Measurements from ENCODE around the gene HMGXB4.
A peak's percentile ranks its signal among the peaks of the same experiment; 100 is the strongest.
"Not testable (repeated sequence)": the region's sequence is repeated elsewhere in the genome, so short reads cannot be mapped to it uniquely, and the experiment has no call there.

HMGXB4 gene, protein sequence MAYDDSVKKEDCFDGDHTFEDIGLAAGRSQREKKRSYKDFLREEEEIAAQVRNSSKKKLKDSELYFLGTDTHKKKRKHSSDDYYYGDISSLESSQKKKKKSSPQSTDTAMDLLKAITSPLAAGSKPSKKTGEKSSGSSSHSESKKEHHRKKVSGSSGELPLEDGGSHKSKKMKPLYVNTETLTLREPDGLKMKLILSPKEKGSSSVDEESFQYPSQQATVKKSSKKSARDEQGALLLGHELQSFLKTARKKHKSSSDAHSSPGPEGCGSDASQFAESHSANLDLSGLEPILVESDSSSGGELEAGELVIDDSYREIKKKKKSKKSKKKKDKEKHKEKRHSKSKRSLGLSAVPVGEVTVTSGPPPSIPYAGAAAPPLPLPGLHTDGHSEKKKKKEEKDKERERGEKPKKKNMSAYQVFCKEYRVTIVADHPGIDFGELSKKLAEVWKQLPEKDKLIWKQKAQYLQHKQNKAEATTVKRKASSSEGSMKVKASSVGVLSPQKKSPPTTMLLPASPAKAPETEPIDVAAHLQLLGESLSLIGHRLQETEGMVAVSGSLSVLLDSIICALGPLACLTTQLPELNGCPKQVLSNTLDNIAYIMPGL

DNA sequence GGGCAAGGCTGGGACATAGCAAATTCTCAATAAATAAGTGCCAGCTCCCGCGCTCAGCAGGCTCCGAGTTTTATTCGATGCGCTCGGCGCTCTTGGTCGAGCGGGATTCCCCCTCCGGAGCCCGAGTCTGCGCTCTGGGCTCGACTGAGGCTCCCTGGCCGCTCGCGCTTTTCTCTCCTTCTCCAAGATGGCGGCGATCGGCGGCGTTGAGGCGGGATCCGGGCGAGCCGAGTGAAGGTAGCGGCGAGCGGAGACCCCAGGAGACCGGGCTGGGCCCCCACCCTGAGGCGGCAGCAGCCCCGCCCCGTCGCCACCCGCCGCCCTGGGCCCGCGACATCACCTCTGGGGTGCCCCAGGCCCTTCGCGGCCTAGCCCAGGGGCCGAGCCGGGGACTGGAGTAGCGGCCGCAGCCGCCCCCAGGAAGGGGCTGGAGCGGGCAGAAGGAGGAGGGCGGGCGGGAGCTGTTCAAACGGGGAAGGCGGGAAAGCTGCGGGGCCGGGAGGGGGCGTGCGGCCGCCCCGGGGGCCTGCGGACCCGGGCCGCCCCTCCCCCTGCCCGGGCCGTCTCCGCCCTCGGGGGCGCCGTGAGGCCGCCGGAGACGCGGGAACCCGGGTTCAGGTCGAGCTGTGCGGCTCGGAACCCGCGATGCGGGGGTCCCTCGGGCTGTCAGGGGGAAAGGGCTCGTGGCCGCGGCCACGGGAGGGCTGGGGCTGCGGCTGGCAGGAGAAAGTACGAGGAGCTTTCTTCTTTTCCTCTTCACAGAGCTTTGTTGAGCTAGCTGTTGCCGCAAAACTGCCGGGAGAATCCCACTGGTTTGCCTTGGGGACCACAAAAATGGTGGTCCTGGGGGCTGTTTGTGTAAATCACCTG is at the start of gene HMGXB4:
TSS of gene HMGXB4 (plus strand) at position 173 of the 870 bp plus-strand sequence. CDS start 4,898 bp downstream, outside the sequence.
- DNase-seq (ENCODE audit: low read depth), result peak; percentile 51

DNA sequence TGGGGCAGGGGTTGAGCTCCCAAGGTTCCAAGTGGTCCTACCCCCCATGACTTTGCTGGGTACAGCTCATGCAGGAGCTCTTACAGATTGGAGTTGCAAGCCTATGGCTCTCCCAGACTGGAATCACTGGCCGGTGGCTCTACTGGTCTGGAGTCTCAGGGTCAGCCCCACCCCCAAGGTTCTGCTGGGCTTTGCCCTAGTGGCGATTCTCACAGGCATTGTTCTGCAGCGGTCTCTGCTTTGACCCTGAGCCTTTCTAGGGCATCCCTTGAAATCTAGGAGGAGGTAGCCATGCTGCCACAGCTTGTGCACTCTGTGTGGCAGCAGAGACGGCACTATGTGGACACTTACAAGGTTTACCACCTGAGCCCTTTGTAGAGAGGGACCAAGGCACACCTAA is 49.3 kb upstream of the HMGXB4 start:
- DNase-seq (ENCODE audit: low read depth), result no peak

DNA sequence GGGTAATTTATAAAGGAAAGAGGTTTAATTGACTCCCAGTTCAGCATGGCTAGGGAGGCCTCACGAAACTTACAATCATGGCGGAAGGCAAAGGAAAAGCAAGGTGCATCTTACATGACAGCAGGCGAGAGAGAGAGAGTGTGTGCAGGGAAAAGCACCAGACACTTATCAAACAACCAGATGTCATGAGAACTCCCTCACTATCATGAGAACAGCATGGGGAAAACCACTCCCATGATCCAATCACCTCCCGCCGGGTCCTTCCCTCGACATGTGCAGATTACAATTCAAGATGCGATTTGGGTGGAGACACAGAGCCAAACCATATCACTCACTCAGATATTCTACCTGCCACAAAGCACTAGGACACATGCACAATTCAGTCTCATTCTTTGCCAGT is 48.1 kb upstream of the HMGXB4 start:
- no peak for DNase-seq (ENCODE audit: low read depth)

DNA sequence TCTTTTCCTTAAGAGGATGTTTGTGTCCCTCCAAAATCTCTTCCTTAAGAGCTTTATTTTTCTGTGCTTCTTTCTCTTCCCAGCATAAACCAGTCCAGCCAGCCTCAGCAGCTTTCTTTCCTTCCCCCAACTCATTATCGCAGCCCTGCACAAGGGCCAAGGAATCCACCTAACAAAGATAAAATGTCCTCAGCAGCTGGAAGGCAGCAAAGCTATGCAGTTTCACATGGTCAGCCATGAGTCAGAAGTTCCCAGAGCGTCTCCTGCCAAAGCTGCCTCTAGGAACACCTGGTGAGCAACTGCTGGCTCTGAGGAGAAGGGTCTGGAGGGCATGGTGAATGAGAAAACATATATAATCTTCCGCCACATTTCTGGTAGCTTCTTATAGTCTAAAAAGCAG is 45.3 kb upstream of the HMGXB4 start:
- DNase-seq (ENCODE audit: low read depth), result peak; percentile 8

DNA sequence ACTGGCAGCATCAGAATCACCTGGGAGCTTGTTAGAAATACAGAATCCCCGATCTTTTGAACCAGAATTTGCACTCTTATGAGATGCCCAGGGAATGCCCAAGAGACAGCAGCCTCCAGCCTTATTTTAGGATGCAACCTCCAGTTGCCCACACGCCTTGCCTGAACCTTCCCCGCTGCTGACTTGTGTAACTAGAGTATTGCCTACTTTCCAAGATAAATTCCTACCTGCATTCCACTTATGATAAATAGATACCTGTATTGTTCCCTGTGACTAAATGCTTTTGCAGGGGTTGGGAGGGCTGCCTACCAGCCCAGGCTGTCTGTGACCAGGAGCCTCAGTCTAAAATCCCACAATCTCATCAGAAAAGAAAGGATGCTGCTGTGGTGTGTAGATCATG is 44.3 kb upstream of the HMGXB4 start:
- no peak for DNase-seq (ENCODE audit: low read depth)

DNA sequence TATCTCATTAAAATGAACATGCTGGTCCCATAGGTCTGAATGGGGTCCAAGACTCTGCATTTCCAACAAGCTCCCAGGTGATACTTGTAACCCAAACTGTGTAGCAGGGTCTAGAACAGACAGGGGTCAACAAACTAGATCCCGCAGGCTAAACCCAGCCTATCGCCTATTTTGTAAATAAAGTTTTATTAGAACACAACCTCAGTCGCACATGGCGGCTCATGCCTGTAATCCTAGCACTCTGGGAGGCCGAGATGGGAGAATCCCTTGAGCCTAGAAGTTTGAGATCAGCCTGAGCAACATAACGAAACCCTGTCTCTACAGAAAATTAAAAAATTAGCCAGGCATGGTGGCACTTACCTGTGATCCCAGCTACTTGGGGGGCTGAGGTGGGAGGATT is 42.3 kb upstream of the HMGXB4 start:
- no peak for DNase-seq (ENCODE audit: low read depth)

DNA sequence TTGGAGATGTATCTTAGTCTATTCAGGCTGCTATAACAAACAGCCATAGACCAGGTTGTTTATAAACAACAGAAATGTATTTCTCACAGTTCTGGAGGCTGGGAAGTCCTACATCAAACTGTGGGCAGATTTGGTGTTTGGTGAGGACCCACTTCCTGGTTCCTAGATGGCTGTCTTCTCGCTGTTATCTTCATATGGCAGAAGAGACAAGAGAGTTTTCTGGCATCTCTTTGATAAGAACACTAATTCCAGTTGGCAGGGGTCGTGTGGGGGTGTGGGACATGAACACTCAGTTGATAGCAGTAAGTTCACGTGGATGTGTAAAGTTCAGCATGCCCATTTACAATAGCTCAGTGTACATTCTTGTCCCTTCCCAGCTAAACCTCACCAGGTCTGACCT is 41.3 kb upstream of the HMGXB4 start:
- no peak for DNase-seq (ENCODE audit: low read depth)

DNA sequence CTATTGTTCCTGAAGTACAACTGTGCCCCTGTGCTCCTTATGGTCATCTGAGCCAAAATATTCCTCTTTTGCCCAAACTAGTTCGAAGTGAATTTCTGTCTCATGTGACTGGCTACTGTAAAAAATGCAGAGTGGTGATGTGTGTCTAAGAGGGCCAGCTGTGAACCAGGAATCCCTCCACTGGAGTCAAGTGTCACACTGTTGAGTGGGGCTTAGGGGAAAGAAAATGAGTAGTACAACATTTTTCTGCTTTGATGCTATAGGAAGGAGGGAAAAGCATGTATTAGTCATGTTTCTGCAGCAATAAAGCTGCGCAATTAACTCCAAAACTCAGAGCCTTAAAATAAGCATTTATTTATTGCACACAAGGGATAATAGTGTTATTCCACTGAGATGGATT is 39.8 kb upstream of the HMGXB4 start:
- DNase-seq (ENCODE audit: low read depth), result no peak

DNA sequence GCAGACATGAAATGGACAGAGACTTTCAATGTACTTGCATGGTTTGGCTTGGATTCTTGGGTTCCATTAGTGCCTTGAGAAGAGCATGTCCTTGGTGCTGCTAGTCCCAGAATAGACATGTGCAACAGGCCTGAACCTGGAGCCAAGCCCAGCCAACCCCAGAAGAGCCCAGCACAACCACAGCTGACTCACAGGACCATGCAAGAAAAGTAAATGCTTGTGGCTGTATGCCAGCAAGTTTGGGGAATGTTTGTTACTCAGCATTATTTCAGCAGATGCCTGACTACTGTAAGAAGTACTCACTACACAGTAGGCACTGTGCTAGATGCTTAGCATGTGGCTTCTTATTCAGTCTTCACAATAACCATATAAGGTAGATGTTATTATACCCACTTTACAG is 39.2 kb upstream of the HMGXB4 start:
- no peak for DNase-seq (ENCODE audit: low read depth)

DNA sequence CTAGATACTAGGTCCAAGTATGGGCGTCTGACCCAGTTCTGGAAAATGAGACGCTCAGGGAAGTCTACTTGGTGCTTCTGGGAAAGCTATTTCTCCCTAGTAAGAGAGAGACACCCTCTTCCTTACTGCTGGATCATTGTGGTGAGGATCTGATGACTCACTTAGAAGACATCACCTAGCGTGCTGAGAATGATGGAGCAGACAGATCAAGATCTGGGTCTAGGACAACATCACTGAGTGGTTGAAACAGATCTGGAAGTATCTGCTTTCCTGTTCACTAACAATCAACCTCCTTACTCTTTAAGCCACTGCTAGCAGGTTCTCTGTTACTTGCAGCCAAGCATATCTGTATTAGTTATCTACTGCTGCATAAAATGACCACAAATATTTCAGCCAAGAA is 38.3 kb upstream of the HMGXB4 start:
- peak; percentile 49 for DNase-seq (ENCODE audit: low read depth)

DNA sequence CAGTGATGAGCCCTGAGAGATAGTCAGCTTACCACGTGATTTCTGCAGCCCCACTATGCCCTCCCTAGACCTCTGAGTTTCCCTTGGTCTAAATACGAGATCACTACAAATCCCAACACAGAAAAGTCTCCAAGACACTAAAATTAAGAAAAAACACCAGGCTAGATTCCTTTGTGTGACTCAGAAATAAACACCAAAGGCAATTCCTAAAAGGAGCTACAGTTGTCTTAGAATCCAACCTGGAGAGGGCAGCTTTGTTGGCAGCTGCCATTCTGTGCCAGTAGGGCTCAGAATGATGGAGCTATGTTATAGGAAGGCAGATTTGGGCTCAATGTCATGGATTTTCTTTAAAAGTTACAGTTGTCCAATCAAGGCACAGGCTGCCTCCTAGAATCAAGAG is 37.1 kb upstream of the HMGXB4 start:
- DNase-seq (ENCODE audit: low read depth), result no peak

DNA sequence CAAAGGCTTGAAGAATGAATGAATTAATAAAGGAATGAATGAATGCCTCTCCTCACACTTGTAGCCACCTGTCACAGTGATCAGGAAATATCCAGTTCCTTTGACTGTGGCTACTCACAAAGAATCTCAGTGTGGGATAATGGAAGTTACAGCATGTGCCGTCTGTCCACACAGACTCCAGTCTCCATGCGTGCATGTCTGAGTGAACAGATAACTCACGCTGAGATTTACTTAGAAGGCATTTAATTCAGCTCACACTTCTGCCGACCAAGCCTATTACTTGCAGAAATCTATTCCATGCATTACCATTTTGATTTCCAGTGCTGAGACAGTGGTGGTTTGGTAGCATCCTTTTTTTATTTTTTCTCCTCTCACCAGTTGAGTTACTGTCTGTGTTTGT is 32.3 kb upstream of the HMGXB4 start:
- no peak for DNase-seq (ENCODE audit: low read depth)

DNA sequence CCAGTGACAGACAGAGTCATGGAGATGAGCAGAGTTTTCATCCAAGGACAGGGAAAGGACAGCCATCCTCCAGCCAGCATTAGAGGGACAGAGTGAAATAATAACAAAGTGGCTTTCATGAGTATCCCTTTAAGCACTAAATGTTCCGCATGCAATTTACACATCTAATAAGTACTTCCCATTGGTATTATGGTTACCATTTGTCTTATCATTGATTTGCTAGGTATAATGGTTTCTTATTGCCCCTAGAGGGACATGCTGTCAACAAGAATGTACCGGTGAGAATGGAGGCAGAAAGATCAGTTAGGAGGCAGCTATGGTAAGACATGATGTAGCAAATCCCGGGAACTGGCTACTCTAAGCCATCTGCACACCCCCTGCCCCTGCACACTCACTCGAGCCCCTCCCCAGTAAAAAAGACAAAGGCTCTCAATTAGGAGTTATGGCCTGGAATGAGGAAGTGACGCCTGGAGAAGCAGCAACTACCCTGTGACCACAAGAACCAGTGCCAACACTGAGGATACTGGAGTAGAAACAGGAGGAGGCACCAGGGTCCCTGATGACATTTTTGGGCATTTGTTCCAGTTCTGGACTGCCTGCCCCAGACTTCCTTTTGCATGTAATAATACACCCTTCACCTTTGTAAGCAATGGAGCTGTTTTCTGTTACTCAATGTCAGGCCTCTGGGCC is 30.2 kb upstream of the HMGXB4 start:
- DNase-seq (ENCODE audit: low read depth), result no peak

DNA sequence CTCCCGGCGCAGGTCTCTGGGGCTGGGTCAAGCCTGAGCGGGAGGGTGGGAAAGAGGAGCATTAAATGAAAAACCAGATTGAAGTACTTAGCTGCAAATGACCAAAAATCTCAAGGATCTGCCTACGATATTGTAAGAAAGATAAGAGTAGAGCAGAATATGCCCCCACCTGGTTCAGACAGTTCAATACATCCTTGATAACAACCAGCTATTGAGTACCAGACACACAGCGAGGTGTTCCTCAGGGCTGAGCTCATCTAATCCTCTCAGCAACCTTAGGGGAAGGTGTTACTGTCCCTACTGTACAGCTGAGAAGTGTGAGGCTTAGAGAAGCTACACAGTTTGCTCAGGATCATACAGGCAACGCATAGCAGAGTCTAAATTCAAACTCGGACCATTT is 27.4 kb upstream of the HMGXB4 start:
- no peak for DNase-seq (ENCODE audit: low read depth)

DNA sequence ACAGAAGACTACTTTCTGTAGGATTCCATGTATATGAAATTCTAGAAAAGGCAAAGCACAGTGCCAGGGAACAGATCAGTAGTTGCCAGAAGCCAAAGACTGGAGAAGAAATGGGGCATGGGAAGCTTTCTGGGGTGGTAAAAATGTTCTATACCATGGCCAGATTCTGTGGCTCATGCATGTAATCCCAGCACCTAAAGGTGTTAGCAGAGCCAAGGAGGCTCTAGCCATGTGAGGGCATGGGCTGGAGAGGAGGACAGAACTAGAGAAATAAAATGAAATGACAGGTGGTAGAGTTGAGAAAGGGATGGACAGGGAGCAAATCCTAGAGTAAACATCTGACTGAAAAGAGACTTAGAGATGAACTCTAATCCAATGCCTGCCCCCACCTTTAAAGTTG is 26.9 kb upstream of the HMGXB4 start:
- DNase-seq (ENCODE audit: low read depth), result no peak

DNA sequence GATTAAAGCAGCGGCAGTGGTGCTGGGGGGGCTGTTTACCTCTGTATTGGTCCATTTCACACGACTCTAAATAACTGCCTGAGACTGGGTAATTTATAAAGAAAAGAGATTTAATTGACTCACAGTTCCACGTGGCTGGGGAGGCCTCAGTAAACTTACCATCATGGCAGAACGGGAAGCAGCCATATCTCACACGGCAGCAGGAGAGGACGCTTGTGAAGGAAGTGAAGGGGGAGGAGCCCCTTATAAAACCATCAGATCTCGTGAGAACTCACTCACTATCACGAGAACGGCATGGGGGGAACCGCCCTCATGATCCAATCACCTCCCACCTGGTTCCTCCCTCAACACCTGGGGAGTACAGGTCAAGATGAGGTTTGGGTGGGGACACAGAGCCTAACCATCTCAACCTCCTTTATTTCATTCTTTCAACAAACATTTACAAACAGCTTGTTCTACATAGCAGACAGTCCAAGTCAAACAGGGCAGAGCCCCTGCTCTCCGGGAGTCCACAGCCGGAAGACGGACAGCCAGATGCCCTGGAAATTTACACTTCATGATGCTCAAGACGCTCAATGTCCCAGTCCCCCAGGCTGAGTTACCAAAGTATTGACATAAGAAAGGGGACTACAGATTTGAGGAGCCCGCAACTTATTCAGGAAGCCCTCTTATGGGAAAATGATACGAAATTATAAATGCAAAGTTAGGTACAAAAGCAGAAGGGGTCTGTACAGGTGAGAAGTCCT is 26.3 kb upstream of the HMGXB4 start:
- DNase-seq (ENCODE audit: low read depth), result no peak

DNA sequence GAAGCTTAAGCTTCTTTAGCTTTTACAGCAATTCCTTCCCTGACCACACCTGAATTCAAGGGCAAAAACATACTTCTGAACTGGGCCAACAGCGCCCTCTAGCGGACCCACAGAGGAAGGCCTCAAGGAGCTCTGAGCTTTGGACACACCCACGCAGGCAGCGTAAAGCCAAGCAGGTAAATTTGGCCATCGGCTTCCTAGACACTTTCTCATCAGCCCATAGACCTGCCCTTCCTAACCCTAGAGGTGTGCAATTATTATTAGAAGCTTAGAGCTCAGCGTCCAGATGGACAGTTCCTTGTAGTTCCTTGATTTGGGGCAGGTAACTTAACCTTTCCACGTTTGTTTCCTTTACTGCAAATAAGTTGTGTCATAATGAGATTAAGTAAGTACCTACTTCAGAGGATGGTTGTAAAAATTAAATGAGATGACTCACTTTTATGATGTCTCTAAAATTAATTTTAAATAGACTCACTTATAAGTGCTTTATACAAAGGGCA is 25.7 kb upstream of the HMGXB4 start:
- no peak for DNase-seq (ENCODE audit: low read depth)

DNA sequence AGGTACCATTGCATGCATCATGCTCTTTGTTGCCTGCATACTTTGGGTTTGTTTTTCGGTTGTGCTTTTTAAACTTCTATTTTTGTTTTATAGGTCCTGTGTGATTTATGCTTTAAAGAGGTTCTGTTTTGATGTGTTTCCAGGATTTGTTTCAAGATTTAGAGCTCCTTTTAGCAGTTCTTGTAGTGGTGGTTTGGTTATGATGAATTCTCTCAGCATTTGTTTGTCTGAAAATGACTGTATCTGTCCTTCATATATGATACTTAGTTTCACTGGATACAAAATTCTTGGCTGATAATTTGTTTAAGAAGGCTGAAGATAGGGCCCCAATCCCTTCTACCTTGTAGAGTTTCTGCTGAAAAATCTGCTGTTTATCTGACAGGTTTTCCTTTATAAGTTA is 18.5 kb upstream of the HMGXB4 start:
- not testable (repeated sequence) for DNase-seq (ENCODE audit: low read depth)

DNA sequence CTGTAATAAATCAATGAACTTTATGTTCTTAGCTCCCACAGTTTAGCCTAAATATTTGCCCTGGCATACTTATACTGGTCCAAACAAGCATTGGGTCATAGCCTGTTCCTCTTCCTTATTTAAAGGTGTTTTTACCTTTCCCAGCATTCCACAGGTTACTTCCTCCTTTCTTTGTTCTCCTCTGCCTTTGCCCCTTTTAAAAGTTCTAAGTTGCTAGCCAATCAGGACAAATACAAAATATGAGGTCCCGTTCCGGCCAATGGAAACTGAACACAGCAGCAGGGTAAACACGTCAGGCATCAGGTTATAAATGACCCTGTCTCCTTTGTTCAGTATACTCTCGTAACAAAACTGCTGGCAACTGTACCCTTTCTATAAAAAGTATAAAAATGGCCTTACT is 12.8 kb upstream of the HMGXB4 start:
- not testable (repeated sequence) for DNase-seq (ENCODE audit: low read depth)

DNA sequence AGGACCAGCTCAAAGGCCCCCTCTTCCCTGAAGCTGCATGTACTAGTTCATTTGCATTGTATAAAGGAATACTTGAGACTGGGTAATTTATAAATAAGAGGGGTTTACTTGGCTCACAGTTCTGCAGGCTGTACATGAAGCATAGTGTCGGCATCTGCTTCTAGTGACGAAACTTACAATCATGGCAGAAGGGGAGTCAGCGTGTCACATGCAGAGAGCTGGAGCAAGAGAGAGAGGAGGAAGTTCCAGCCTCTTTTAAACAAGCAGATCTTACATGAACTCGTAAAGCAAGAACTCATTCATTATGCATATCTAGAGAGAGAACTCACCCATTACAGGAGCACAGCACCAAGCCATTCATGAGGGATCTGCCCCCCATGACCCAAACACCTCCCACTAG is 7.1 kb upstream of the HMGXB4 start:
- no peak for DNase-seq (ENCODE audit: low read depth)

DNA sequence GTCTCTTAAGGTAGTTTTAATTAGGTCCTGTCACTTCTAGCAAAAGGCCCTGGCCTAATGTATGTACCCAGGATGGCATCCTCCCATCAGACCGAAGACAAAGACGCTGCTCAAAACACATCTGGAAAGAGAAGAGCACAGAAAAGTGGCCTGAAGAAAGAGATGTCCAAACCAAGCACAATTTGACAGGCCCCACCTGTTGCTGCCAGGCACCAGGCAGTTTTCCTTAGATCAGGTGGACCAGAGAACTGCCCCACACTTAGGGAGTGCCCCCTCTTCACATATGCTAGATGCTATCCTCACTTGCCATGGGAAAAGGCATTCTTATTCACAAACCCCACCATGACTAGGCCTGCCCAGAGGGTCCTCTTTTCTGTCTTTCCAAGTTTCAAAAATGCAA is 3.3 kb upstream of the HMGXB4 start:
- no peak for DNase-seq (ENCODE audit: low read depth)

DNA sequence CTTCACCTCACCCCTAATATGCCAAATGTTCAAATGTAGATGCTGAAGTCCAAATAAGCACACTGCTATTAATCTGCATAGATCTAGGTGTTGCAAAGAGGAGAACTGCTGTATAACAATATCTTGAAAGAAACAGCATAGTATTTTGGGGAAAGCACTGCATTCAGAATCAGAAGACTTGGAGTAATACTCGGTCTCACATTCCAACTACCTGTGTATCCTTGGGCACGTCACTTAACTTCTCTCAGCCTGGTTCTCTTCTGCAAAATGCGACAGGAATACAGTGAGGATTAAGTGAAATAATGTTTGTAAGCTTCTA is 332 bp upstream of the HMGXB4 start:
- no peak for DNase-seq (ENCODE audit: low read depth)

Measured in GM04503 (cell line).